ENCODE data around the gene CFAP54.

GRCh38 chr12:96506776-96507175, 17.4 kb downstream of the CFAP54 start:
- TF ChIP-seq POLR2A (IDR thresholded peaks at IDR 0.05) = no peak
- no peak for TF ChIP-seq CTCF (IDR thresholded peaks at IDR 0.05)
